Trophoblast cell (in vitro differentiated cells and primary cell): ENCODE results near the gene SEMA3A.

ENCODE experiments used
- DNase-seq, 2 donors: peaks; one replicate each; pipeline ENCODE4 v3.0.0-alpha.2; 2016
- H2AFZ ChIP-seq: 2 replicates; pipeline ENCODE4 v1.6.1; 2013; ENCODE audit warnings: low read length, moderate library complexity, mild to moderate bottlenecking; ENCODE audit not compliant: insufficient read depth, poor library complexity
- H2AK5ac ChIP-seq: 2 replicates; pipeline ENCODE4 v1.6.1; 2013; ENCODE audit warnings: mild to moderate bottlenecking, low read length
- H2BK120ac ChIP-seq: 2 replicates; pipeline ENCODE4 v1.6.1; 2013; ENCODE audit warnings: low read length, mild to moderate bottlenecking, moderate library complexity; ENCODE audit not compliant: insufficient read depth, poor library complexity
- H2BK12ac ChIP-seq: 2 replicates; pipeline ENCODE4 v1.6.1; 2013; ENCODE audit warnings: mild to moderate bottlenecking, low read length, moderate library complexity
- H2BK5ac ChIP-seq: 2 replicates; pipeline ENCODE4 v1.6.1; 2013; ENCODE audit warnings: low read length, low read depth, moderate library complexity, mild to moderate bottlenecking; ENCODE audit not compliant: poor library complexity
- H3K14ac ChIP-seq: 2 replicates; pipeline ENCODE4 v1.6.1; 2013; ENCODE audit warnings: mild to moderate bottlenecking, low read length
- H3K18ac ChIP-seq: 2 replicates; pipeline ENCODE4 v1.6.1; 2013; ENCODE audit warnings: mild to moderate bottlenecking, low read length
- H3K23ac ChIP-seq: 2 replicates; pipeline ENCODE4 v1.6.1; 2013; ENCODE audit warnings: low read length
- H3K27ac ChIP-seq: 2 replicates; pipeline ENCODE4 v1.5.1; 2013; ENCODE audit warnings: low read depth, mild to moderate bottlenecking, inconsistent platforms, low read length, moderate library complexity
- H3K27me3 ChIP-seq: 2 replicates; pipeline ENCODE4 v1.6.1; 2013; ENCODE audit warnings: inconsistent platforms, mild to moderate bottlenecking, low read length, moderate library complexity; ENCODE audit not compliant: insufficient read depth
- H3K36me3 ChIP-seq, 2 experiments: 1 replicate in 1 of 2; 2 replicates in 1 of 2; pipeline ENCODE4 v1.6.1; 2013; ENCODE audit warnings: low read length in 2 of 2, mild to moderate bottlenecking in 2 of 2, moderate library complexity in 1 of 2; ENCODE audit not compliant: insufficient read depth in 2 of 2, control insufficient read depth in 1 of 2
- H3K4ac ChIP-seq: 2 replicates; pipeline ENCODE4 v1.6.1; 2013; ENCODE audit warnings: low read depth, mild to moderate bottlenecking, low read length, moderate library complexity
- H3K4me1 ChIP-seq, 2 experiments: 1 replicate in 1 of 2; 2 replicates in 1 of 2; pipeline ENCODE4 v1.6.1; 2013; ENCODE audit warnings: low read length in 2 of 2, mild to moderate bottlenecking in 2 of 2, moderate library complexity in 1 of 2; ENCODE audit not compliant: insufficient read depth in 2 of 2, control insufficient read depth in 1 of 2
- H3K4me2 ChIP-seq: 2 replicates; pipeline ENCODE4 v1.6.1; 2013; ENCODE audit warnings: inconsistent platforms, mild to moderate bottlenecking, low read length, moderate library complexity
- H3K4me3 ChIP-seq: 2 replicates; pipeline ENCODE4 v1.5.1; 2013; ENCODE audit warnings: mild to moderate bottlenecking, low read depth, low read length, inconsistent platforms
- H3K79me1 ChIP-seq: one replicate; pipeline ENCODE4 v1.6.1; 2013; ENCODE audit warnings: low read length
- H3K79me2 ChIP-seq: 2 replicates; pipeline ENCODE4 v1.6.1; 2013; ENCODE audit warnings: low read length, mild to moderate bottlenecking; ENCODE audit not compliant: control insufficient read depth, insufficient read depth, poor library complexity
- H3K9ac ChIP-seq: 2 replicates; pipeline ENCODE4 v1.6.1; 2013; ENCODE audit warnings: mild to moderate bottlenecking, low read length
- H3K9me3 ChIP-seq: 2 replicates; pipeline ENCODE4 v1.6.1; 2013; ENCODE audit warnings: low read depth, mild to moderate bottlenecking, control low read depth, inconsistent platforms, low read length; ENCODE audit not compliant: insufficient read depth
- H4K12ac ChIP-seq: 2 replicates; pipeline ENCODE4 v1.6.1; 2013; ENCODE audit warnings: low read depth, mild to moderate bottlenecking, low read length, moderate library complexity
- H4K8ac ChIP-seq: 2 replicates; pipeline ENCODE4 v1.6.1; 2013; ENCODE audit warnings: low read depth, mild to moderate bottlenecking, low read length, moderate library complexity
- H4K91ac ChIP-seq: one replicate; pipeline ENCODE4 v1.6.1; 2013; ENCODE audit warnings: low read depth, mild to moderate bottlenecking, low read length, moderate library complexity
- WGBS: extraction: QIAGEN DNeasy Blood & Tissue Kit; methylation state at CpG from one replicate; pipeline ENCODE4 v1.1.7; 2013; ENCODE audit warnings: missing lambda C conversion rate; ENCODE audit not compliant: insufficient read length, insufficient coverage; ENCODE audit errors: extremely low coverage; 5-methylcytosine and 5-hydroxymethylcytosine counted together

SEMA3A gene

DNA sequence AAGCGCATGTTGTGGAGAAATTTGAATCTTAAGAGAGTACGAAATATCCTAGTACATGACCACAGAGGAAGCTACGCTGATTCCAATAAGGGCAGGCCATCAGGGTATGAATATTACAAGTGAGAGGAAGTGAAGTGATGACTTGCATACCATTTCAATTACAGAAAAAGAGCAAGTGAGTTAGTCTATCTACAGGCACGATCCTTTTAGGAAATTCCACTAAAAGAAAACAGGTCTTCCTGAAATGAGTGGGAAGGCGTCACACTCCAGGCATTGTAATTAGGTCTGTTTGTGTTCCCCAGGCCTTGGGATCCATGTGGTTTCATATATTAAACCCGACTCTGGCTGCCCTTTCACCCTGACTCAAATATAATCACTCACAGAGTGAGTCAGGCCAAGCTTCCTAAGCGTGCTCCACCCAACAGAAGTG lies 152.5 kb downstream of the SEMA3A start:
- whole genome bisulfite sequencing = no CpG with 5 or more reads among the region's 7 CpGs
- Histone ChIP-seq H2BK12ac (no peak overlapping the region), H4K8ac (no peak overlapping the region), H3K79me2 (no peaks in the 10 kb centered on the region), H3K27ac (peak overlapping the region; percentile 14), H3K4me3 (no peak overlapping the region), H2AK5ac (no peak overlapping the region), H3K4ac (no peak overlapping the region), H3K4me1 (peaks cover 0 to 2% of the 10 kb centered on the region in 2 experiments), H3K9me3 (no peaks in the 10 kb centered on the region), H3K9ac (no peak overlapping the region), H4K91ac (no peak overlapping the region), H3K79me1 (peaks cover 1% of the 10 kb centered on the region), H3K36me3 (no peaks in the 10 kb centered on the region), H3K23ac (no peak overlapping the region), H3K18ac (no peak overlapping the region), H2BK5ac (no peak overlapping the region), H3K14ac (no peak overlapping the region), H3K27me3 (no peaks in the 10 kb centered on the region), H4K12ac (no peak overlapping the region), H2AFZ (no peak overlapping the region), H2BK120ac (no peak overlapping the region), H3K4me2 (no peak overlapping the region)
- peak; percentile 45 to 46 for DNase-seq

DNA sequence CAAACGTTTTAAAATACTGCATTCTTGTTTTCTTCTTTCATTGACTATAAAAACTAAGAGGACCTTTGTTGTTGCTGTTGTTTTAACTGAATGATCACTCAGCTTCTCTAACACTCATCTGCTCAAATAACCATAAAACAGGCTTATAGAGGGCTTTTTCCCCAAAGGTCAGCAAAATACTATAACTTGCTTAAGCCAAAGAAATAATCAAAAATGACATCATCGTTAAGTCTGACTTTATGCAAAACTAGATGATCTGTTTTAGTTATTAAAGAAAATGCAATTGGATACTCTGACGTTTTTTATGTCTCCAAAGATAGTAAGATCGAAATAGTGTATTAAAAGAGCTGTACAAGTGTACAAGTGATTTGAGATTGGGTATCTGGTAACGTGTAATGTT lies 152.9 kb downstream of the SEMA3A start:
- Histone ChIP-seq H3K4ac (no peak overlapping the region), H3K36me3 (no peaks in the 10 kb centered on the region), H2BK120ac (no peak overlapping the region), H3K4me1 (peaks cover 0 to 2% of the 10 kb centered on the region in 2 experiments), H3K14ac (no peak overlapping the region), H2BK12ac (no peak overlapping the region), H4K91ac (no peak overlapping the region), H3K9me3 (no peaks in the 10 kb centered on the region), H4K12ac (no peak overlapping the region), H3K9ac (no peak overlapping the region), H3K27ac (peak overlapping the region; percentile 14), H4K8ac (no peak overlapping the region), H3K79me2 (no peaks in the 10 kb centered on the region), H3K4me3 (no peak overlapping the region), H2AFZ (no peak overlapping the region), H3K23ac (no peak overlapping the region), H3K4me2 (no peak overlapping the region), H3K27me3 (no peaks in the 10 kb centered on the region), H3K79me1 (peaks cover 1% of the 10 kb centered on the region), H3K18ac (no peak overlapping the region), H2AK5ac (no peak overlapping the region), H2BK5ac (no peak overlapping the region)
- WGBS = no CpG with 5 or more reads among the region's 5 CpGs
- DNase-seq = no peak

DNA sequence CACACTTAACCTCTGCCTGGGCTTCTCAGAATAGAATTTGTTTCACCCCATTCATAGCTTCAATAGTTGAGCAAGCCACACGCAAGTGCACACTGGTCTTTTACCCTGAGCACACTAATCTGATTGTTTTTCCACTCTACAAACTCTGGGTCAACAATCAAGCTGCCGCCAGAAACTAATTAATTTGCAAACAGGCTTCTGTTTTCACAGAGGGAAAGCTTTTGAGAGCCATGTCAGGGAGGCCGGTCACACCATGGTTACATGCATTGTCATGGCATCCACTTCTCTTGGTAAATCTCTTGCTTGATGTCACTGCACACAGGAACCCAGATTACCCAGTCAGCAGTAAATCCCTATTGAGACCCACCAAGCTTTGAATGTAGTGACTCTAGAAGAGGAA lies 154.2 kb downstream of the SEMA3A start:
- WGBS = no CpG with 5 or more reads among the region's 3 CpGs

DNA sequence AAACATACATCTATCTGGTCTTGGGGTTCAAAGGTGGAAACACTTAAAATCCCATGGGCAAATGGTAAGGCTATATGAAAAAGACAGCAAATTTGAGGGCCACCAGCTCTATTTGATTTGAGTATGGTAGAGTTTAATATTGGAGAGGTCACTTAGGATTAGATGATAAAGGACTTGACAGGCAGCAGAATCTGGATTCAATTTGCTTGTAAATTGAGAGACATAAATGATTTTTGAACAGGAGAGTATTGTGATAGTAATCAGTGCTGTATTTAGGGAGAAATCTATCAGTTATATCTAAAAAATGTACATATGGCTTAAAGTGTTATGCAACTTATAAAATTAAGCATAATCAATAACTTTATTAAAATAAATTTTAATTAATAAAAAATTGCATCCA lies 155.2 kb downstream of the SEMA3A start:
- Histone ChIP-seq H2BK120ac (no peak overlapping the region), H3K79me2 (no peaks in the 10 kb centered on the region), H3K4ac (no peak overlapping the region), H3K79me1 (peaks cover 1% of the 10 kb centered on the region), H2AK5ac (no peak overlapping the region), H2BK12ac (no peak overlapping the region), H4K12ac (no peak overlapping the region), H3K14ac (no peak overlapping the region), H3K4me1 (peaks cover 0 to 2% of the 10 kb centered on the region in 2 experiments), H2BK5ac (no peak overlapping the region), H3K27ac (no peak overlapping the region), H3K36me3 (no peaks in the 10 kb centered on the region), H3K27me3 (no peaks in the 10 kb centered on the region), H3K23ac (no peak overlapping the region), H4K8ac (no peak overlapping the region), H4K91ac (no peak overlapping the region), H2AFZ (no peak overlapping the region), H3K4me3 (no peak overlapping the region), H3K4me2 (no peak overlapping the region), H3K9ac (no peak overlapping the region), H3K18ac (no peak overlapping the region), H3K9me3 (no peaks in the 10 kb centered on the region)
- no peak for DNase-seq

More for the DNA sequence above, 154.2 kb downstream of the SEMA3A start:
- no peak overlapping the region for H4K8ac ChIP-seq
- H2BK12ac ChIP-seq = no peak overlapping the region
- no peaks in the 10 kb centered on the region for H3K79me2 ChIP-seq
- H3K79me1 ChIP-seq = peaks cover 1% of the 10 kb centered on the region
- no peaks in the 10 kb centered on the region for H3K27me3 ChIP-seq
- no peak overlapping the region for H3K23ac ChIP-seq
- H2BK120ac ChIP-seq = no peak overlapping the region
- H2BK5ac ChIP-seq = peak overlapping the region; percentile 5
- no peak overlapping the region for H2AFZ ChIP-seq
- no peaks in the 10 kb centered on the region for H3K36me3 ChIP-seq
- peaks cover 0 to 2% of the 10 kb centered on the region in 2 experiments for H3K4me1 ChIP-seq
- no peak overlapping the region for H3K4me2 ChIP-seq
- no peaks in the 10 kb centered on the region for H3K9me3 ChIP-seq
- no peak overlapping the region for H3K18ac ChIP-seq
- no peak overlapping the region for H3K27ac ChIP-seq
- H3K4me3 ChIP-seq = no peak overlapping the region
- H4K12ac ChIP-seq = no peak overlapping the region
- peak overlapping the region; percentile 43 for H4K91ac ChIP-seq
- H3K4ac ChIP-seq = no peak overlapping the region
- H3K14ac ChIP-seq = no peak overlapping the region
- peak overlapping the region; percentile 26 for H2AK5ac ChIP-seq
- DNase-seq = no peak
- no peak overlapping the region for H3K9ac ChIP-seq
